Smooth muscle cell (in vitro differentiated cells): Measurements from ENCODE around the gene EHBP1L1. TPM values are rescaled to one million over a fixed set of nuclear protein-coding genes. Genes with fewer than 3 reads are reported as not detected.

Experiments
- DNase-seq: peaks from one replicate; lab custom pipeline; 2025; ENCODE audit not compliant: unreplicated experiment; lab: John Stamatoyannopoulos, UW
- H2AFZ ChIP-seq: fragments of 200-600 bp; sonication (generic); 2 replicates; pipeline ENCODE4 v1.6.0; 2016; ENCODE audit warnings: antibody characterized with exemption, low read depth, mild to moderate bottlenecking
- H3F3A ChIP-seq: fragments of 200-600 bp; sonication (generic); 2 replicates; pipeline ENCODE4 v1.6.0; 2017; ENCODE audit warnings: antibody characterized with exemption, low read depth
- H3K27ac ChIP-seq: fragments of 200-600 bp; sonication (generic); 2 replicates; pipeline ENCODE4 v1.5.1; 2016; ENCODE audit warnings: low read depth, mild to moderate bottlenecking
- H3K27me3 ChIP-seq: fragments of 200-600 bp; sonication (generic); 2 replicates; pipeline ENCODE4 v1.6.1; 2016; ENCODE audit warnings: low read depth, mild to moderate bottlenecking
- H3K36me3 ChIP-seq: fragments of 200-600 bp; sonication (generic); 2 replicates; pipeline ENCODE4 v1.5.1; 2016; ENCODE audit warnings: low read depth
- H3K4me1 ChIP-seq: fragments of 200-600 bp; sonication (generic); 2 replicates; pipeline ENCODE4 v1.5.1; 2016; ENCODE audit warnings: low read depth
- H3K4me2 ChIP-seq: fragments of 200-600 bp; sonication (generic); 2 replicates; pipeline ENCODE4 v1.6.0; 2016; ENCODE audit warnings: mild to moderate bottlenecking
- H3K4me3 ChIP-seq: fragments of 200-600 bp; sonication (generic); 2 replicates; pipeline ENCODE4 v1.5.1; 2016; ENCODE audit warnings: mild to moderate bottlenecking
- H3K79me2 ChIP-seq: fragments of 200-600 bp; sonication (generic); 2 replicates; pipeline ENCODE4 v1.6.0; 2016; ENCODE audit warnings: low read depth, mild to moderate bottlenecking
- H3K9ac ChIP-seq: fragments of 200-600 bp; sonication (generic); 2 replicates; pipeline ENCODE4 v1.6.0; 2016; ENCODE audit warnings: low read depth
- H3K9me3 ChIP-seq: fragments of 200-600 bp; sonication (generic); replicated peaks from 2 replicates; pipeline ENCODE4 v1.5.1; 2016; ENCODE audit warnings: low read depth
- H4K20me1 ChIP-seq: fragments of 200-600 bp; sonication (generic); 2 replicates; pipeline ENCODE4 v1.6.0; 2016; ENCODE audit warnings: low read depth
- WGBS: methylation state at CpG from one replicate; pipeline ENCODE4 v1.1.7; 2016; ENCODE audit warnings: low lambda C conversion rate; 5-methylcytosine and 5-hydroxymethylcytosine counted together
- polyA plus RNA-seq: library from polyadenylated mRNA; unstranded; fragments of >200 nt; fragmentation: Nextera tagmentation; extraction: Ambion mirVana; gene quantifications from 2 replicates; pipeline ENCODE4 v1.2.1, GENCODE V29; 2016
- total RNA-seq: library from RNA; depleted of rRNA; stranded (reverse); fragments of >200 nt; gene quantifications from 2 replicates; pipeline ENCODE4 v1.2.3, GENCODE V29; 2014
- TF ChIP-seq, protein P1 (sequence below): fragments of 200-600 bp; sonication (generic); IDR thresholded peaks from 2 replicates; pipeline ENCODE4 v1.5.1; 2017; ENCODE audit warnings: borderline replicate concordance, mild to moderate bottlenecking, antibody characterized with exemption; ENCODE audit not compliant: insufficient read depth, poor library complexity, severe bottlenecking

EHBP1L1 gene
- total and polyA plus RNA-seq, 2 experiments from 2014 or later, result 5.1 to 29.5 TPM

DNA sequence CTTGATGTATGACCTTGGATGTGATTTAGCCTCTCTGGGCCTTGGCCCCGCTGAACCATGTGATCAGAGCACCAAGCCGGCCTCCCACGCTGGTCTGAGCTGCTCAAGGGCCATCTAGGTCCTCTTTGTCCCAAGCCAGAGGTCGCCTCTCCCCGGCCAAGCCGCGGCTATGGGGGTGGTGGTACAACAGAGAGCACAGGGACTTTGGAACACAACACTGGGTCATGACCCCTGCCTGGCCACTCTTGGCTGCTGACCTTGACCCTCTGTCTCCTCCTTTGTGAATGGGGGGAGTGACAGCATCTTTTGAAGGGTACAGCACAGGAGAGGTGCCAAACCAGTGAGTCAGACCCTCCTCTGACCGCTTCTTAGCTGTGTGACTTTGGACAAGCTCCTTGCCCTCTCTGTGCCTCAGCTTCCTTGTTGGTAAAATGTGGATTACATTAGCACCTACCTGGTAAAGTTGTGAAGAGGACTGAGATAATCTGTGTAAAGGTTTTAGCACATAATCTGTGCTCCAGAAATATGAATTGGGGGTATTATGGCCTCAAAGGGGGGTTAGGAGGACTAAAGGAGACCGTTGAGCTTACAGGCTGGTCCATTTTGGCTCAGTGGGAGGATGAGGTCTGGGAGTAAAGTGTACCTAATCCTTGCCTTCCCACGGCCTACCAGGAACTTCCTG lies 46.2 kb upstream of the EHBP1L1 start:
- no peak overlapping the region for H3K9ac ChIP-seq

DNA sequence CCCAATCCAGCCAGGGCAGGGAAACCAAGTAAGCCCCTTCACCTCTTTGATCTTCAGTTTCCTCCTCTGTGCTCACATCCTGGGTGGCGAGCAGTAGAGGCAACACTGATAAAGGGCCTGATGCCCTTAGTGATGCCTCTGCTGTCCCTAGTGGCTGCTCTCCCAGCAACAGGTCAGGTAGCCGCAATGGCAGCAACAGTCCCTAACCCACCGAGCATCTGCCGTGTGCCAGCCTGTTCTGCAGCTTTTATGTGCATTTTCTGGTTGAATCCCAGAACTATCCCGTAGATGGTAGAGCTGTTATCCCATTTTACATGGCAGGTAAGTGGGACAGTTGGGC lies 45.7 kb upstream of the EHBP1L1 start:
- no peak overlapping the region for H3K27ac ChIP-seq
- peaks cover 38% of the 10 kb centered on the region for H3K79me2 ChIP-seq
- H3K9me3 ChIP-seq, result no peaks in the 10 kb centered on the region
- no peak overlapping the region for H3K4me3 ChIP-seq
- H3K27me3 ChIP-seq, result no peaks in the 10 kb centered on the region
- DNase-seq, result no peak
- H3F3A ChIP-seq, result peaks cover 6% of the 10 kb centered on the region
- 86% methylated on average over 5 of the region's 5 CpGs for WGBS
- H3K4me2 ChIP-seq, result no peak overlapping the region
- H3K9ac ChIP-seq, result no peak overlapping the region
- TF ChIP-seq, protein P1, sequence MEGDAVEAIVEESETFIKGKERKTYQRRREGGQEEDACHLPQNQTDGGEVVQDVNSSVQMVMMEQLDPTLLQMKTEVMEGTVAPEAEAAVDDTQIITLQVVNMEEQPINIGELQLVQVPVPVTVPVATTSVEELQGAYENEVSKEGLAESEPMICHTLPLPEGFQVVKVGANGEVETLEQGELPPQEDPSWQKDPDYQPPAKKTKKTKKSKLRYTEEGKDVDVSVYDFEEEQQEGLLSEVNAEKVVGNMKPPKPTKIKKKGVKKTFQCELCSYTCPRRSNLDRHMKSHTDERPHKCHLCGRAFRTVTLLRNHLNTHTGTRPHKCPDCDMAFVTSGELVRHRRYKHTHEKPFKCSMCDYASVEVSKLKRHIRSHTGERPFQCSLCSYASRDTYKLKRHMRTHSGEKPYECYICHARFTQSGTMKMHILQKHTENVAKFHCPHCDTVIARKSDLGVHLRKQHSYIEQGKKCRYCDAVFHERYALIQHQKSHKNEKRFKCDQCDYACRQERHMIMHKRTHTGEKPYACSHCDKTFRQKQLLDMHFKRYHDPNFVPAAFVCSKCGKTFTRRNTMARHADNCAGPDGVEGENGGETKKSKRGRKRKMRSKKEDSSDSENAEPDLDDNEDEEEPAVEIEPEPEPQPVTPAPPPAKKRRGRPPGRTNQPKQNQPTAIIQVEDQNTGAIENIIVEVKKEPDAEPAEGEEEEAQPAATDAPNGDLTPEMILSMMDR, result peak; percentile 30
- H3K36me3 ChIP-seq, result no peaks in the 10 kb centered on the region
- H3K4me1 ChIP-seq, result peaks cover 7% of the 10 kb centered on the region
- peaks cover 97% of the 10 kb centered on the region for H4K20me1 ChIP-seq
- H2AFZ ChIP-seq, result no peak overlapping the region

More for the DNA sequence above, 46.2 kb upstream of the EHBP1L1 start:
- H3K4me1 ChIP-seq, result peaks cover 7% of the 10 kb centered on the region
- H3K79me2 ChIP-seq, result peaks cover 40% of the 10 kb centered on the region
- TF ChIP-seq, protein P1, result no peak
- DNase-seq, result no peak
- no peak overlapping the region for H3K4me3 ChIP-seq
- peaks cover 6% of the 10 kb centered on the region for H3F3A ChIP-seq
- H3K9me3 ChIP-seq, result no peaks in the 10 kb centered on the region
- no peaks in the 10 kb centered on the region for H3K27me3 ChIP-seq
- H3K4me2 ChIP-seq, result no peak overlapping the region
- WGBS, result 90% methylated on average over 10 of the region's 10 CpGs
- no peak overlapping the region for H2AFZ ChIP-seq
- no peak overlapping the region for H3K27ac ChIP-seq
- H3K36me3 ChIP-seq, result no peaks in the 10 kb centered on the region
- peaks cover 92% of the 10 kb centered on the region for H4K20me1 ChIP-seq

DNA sequence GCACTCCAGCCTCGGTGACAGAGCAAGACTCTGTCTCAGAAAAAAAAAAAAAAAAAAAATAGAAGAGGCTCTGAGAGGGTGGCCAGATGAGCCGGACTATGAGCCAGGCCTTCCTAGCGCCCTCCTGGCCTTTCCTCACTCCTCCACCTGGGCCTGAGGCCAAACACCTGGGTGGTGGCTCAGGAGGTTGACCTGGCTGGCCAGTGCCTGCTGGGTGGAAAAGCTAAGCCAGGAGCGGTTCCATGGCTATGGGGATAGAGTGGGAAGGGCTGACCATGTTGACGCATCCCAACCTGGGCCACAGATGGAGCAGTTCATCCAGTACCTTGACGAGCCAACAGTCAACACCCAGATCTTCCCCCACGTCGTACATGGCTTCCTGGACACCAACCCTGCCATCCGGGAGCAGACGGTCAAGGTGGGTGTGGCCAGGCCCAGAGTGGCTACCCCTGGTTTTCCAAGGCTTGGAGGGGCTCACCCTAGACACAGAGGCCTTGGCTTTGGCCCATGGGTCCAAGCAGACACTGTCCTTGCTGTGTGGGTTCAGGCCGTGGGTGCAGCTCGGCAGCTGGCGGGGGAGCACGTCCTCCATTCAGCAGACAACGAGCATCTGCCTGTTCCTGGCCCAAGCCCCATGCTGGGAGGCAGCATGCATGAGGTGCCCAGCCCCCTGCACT lies 43.3 kb upstream of the EHBP1L1 start:
- H3K79me2 ChIP-seq, result peaks cover 14% of the 10 kb centered on the region
- no peak overlapping the region for H3K4me3 ChIP-seq
- H4K20me1 ChIP-seq, result peaks cover 100% of the 10 kb centered on the region
- H3K9ac ChIP-seq, result no peak overlapping the region
- no peaks in the 10 kb centered on the region for H3K9me3 ChIP-seq
- TF ChIP-seq, protein P1, result no peak
- H3F3A ChIP-seq, result peaks cover 16% of the 10 kb centered on the region
- no peak overlapping the region for H2AFZ ChIP-seq
- DNase-seq, result no peak
- H3K36me3 ChIP-seq, result no peaks in the 10 kb centered on the region
- no peaks in the 10 kb centered on the region for H3K4me1 ChIP-seq
- no peaks in the 10 kb centered on the region for H3K27me3 ChIP-seq
- WGBS, result 97% methylated on average over 15 of the region's 15 CpGs
- H3K27ac ChIP-seq, result no peak overlapping the region
- H3K4me2 ChIP-seq, result no peak overlapping the region
